Measurements from ENCODE around the gene QPCTL. TPM values are rescaled to one million over a fixed set of nuclear protein-coding genes. Genes with fewer than 3 reads are reported as not detected.
A peak's percentile ranks its signal among the peaks of the same experiment; 100 is the strongest.

The QPCTL gene
- total and polyA plus RNA-seq, 2 of the 13 experiments (the other 11 are each of a cell fraction or from before 2014, with no cell fraction given) = 16.0 to 19.1 TPM

DNA sequence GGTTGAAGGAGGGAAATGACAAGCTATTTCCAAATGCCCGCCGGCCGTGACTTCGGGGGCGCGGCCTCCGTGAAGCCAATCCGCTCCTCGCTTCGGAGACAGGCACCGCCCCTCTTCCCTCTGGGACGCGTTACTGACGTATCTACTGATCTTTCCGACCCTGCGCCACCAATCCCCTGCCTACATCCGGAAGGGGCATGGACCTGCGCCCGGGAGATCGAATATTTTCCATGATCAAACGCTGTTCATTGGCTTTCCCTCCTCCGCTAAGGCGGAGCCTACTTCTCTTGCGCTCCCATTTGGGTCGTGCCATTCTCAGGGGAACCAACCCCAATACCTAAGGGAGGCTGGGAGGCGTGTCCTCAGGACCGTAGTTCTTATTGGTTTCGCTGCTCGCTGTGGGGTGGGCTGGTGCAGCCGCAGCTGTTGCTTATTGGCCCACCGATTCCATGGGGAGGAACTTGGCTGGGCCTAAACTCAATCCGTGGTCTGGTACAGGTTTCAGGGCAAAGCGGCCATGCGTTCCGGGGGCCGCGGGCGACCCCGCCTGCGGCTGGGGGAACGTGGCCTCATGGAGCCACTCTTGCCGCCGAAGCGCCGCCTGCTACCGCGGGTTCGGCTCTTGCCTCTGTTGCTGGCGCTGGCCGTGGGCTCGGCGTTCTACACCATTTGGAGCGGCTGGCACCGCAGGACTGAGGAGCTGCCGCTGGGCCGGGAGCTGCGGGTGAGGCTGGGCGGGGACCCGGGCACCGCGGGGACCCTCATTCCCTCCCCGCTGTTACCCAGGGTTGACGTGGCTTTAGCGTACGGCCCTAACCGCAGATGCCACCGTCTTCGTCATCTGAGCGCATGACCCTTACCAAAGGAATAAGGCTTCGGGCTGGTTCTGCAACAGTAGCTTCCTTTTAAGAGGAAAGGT lies at the start of gene QPCTL (continued):
- TF ChIP-seq, protein P1, sequence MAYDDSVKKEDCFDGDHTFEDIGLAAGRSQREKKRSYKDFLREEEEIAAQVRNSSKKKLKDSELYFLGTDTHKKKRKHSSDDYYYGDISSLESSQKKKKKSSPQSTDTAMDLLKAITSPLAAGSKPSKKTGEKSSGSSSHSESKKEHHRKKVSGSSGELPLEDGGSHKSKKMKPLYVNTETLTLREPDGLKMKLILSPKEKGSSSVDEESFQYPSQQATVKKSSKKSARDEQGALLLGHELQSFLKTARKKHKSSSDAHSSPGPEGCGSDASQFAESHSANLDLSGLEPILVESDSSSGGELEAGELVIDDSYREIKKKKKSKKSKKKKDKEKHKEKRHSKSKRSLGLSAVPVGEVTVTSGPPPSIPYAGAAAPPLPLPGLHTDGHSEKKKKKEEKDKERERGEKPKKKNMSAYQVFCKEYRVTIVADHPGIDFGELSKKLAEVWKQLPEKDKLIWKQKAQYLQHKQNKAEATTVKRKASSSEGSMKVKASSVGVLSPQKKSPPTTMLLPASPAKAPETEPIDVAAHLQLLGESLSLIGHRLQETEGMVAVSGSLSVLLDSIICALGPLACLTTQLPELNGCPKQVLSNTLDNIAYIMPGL (CRISPR knock-in tag; IDR thresholded peaks at IDR 0.05; ENCODE audit: borderline replicate concordance in 1 of 2, low read depth in 1 of 2) = peak; percentile 3 to 51; a peak in 3 of 4 replicates
- no peak for TF ChIP-seq NFKB2 (CRISPR knock-in tag; IDR thresholded peaks at IDR 0.05; ENCODE audit: borderline replicate concordance)
- no peak; the same call in 1 of the 2 replicates for TF ChIP-seq DR1 (CRISPR knock-in tag; IDR thresholded peaks at IDR 0.05)
- TF ChIP-seq ZNF407 (CRISPR knock-in tag; IDR thresholded peaks at IDR 0.05; ENCODE audit: not compliant biosample characterization) = peak; percentile 76
- TF ChIP-seq ISX (CRISPR knock-in tag; conservative IDR thresholded peaks at IDR 0.05) = no peak
- TF ChIP-seq, protein P2, sequence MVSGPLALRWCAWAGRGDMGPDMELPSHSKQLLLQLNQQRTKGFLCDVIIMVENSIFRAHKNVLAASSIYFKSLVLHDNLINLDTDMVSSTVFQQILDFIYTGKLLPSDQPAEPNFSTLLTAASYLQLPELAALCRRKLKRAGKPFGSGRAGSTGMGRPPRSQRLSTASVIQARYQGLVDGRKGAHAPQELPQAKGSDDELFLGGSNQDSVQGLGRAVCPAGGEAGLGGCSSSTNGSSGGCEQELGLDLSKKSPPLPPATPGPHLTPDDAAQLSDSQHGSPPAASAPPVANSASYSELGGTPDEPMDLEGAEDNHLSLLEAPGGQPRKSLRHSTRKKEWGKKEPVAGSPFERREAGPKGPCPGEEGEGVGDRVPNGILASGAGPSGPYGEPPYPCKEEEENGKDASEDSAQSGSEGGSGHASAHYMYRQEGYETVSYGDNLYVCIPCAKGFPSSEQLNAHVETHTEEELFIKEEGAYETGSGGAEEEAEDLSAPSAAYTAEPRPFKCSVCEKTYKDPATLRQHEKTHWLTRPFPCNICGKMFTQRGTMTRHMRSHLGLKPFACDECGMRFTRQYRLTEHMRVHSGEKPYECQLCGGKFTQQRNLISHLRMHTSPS (CRISPR knock-in tag; IDR thresholded peaks at IDR 0.05; ENCODE audit: low read depth) = peak; percentile 43; the same call in 1 of the 2 replicates
- no peak for TF ChIP-seq EP300 (IDR thresholded peaks at IDR 0.05; ENCODE audit: low read depth in 2 of 2, low read length in 2 of 2)
- no peak for TF ChIP-seq EP300 (CRISPR knock-in tag; IDR thresholded peaks at IDR 0.05; ENCODE audit: borderline replicate concordance)
- no peak for TF ChIP-seq MAFF (IDR thresholded peaks at IDR 0.05; ENCODE audit: low read depth, low read length)
- no peak for TF ChIP-seq ZNF782 (CRISPR knock-in tag; IDR thresholded peaks at IDR 0.05; ENCODE audit: borderline replicate concordance)
- no peak for TF ChIP-seq ZNF629 (CRISPR knock-in tag; conservative IDR thresholded peaks at IDR 0.05)
- no peak for TF ChIP-seq ZNF256 (CRISPR knock-in tag; conservative IDR thresholded peaks at IDR 0.05)
- peak; percentile 92 for TF ChIP-seq ZNF616 (CRISPR knock-in tag; IDR thresholded peaks at IDR 0.05; ENCODE audit: low read depth)
